Fibroblast of lung (primary cell): Measurements from ENCODE around the gene CAMK1D. TPM values are rescaled to one million over a fixed set of nuclear protein-coding genes. Genes with fewer than 3 reads are reported as not detected.

Source experiments
- DNase-seq, 2 donors: peaks; one replicate each; pipeline versions ENCODE4 v3.0.0 to v3.0.0-alpha.2; 2010; ENCODE audit warnings: low read depth in 2 of 2
- H2AFZ ChIP-seq: 2 replicates; pipeline ENCODE4 v1.5.1; 2012; ENCODE audit warnings: low read length, control low read depth, inconsistent platforms
- H3K27ac ChIP-seq: 2 replicates; pipeline ENCODE4 v1.5.1; 2011; ENCODE audit warnings: low read length, control low read depth; ENCODE audit not compliant: insufficient read depth
- H3K27me3 ChIP-seq: 2 replicates; pipeline ENCODE4 v1.5.1; 2011; ENCODE audit warnings: mild to moderate bottlenecking, low read length; ENCODE audit not compliant: control insufficient read depth, insufficient read depth
- H3K36me3 ChIP-seq: 2 replicates; pipeline ENCODE4 v1.5.1; 2011; ENCODE audit warnings: low read length; ENCODE audit not compliant: control insufficient read depth, insufficient read depth
- H3K4me1 ChIP-seq: 2 replicates; pipeline ENCODE4 v1.5.1; 2011; ENCODE audit warnings: low read length; ENCODE audit not compliant: control insufficient read depth, insufficient read depth; ENCODE audit errors: extremely low read depth
- H3K4me2 ChIP-seq: 2 replicates; pipeline ENCODE4 v1.5.1; 2011; ENCODE audit warnings: low read length, control low read depth; ENCODE audit not compliant: insufficient read depth; ENCODE audit errors: extremely low read depth
- H3K4me3 ChIP-seq, 4 experiments: fragments of 200-600 bp in 1 of 4; sonication (generic) in 1 of 4; replicated peaks in 1 of 4; 2 replicates each; pipeline ENCODE4 v1.5.1; 2011 to 2016; ENCODE audit warnings: low read length in 4 of 4, low read depth in 3 of 4, mild to moderate bottlenecking in 3 of 4, control low read depth in 2 of 4, inconsistent platforms in 1 of 4, mixed read lengths in 1 of 4; ENCODE audit not compliant: insufficient read depth in 1 of 4; ENCODE audit errors: control extremely low read depth in 1 of 4
- H3K79me2 ChIP-seq: 2 replicates; pipeline ENCODE4 v1.5.1; 2012; ENCODE audit warnings: mild to moderate bottlenecking, low read length, inconsistent platforms; ENCODE audit not compliant: control insufficient read depth, insufficient read depth
- H3K9ac ChIP-seq: 2 replicates; pipeline ENCODE4 v1.5.1; 2011; ENCODE audit warnings: mild to moderate bottlenecking, low read length, control low read depth; ENCODE audit not compliant: insufficient read depth
- H3K9me3 ChIP-seq: 2 replicates; pipeline ENCODE4 v1.5.1; 2012; ENCODE audit warnings: low read depth, low read length; ENCODE audit not compliant: control insufficient read depth, insufficient read depth
- H4K20me1 ChIP-seq: 2 replicates; pipeline ENCODE4 v1.5.1; 2011; ENCODE audit warnings: low read length; ENCODE audit not compliant: control insufficient read depth, insufficient read depth; ENCODE audit errors: extremely low read depth
- EZH2 ChIP-seq: IDR thresholded peaks from 2 replicates; pipeline ENCODE4 v1.5.1; 2012; ENCODE audit warnings: low read length, control low read depth, mild to moderate bottlenecking; ENCODE audit errors: missing control alignments
- polyA plus RNA-seq, 2 donors: library from polyadenylated mRNA; depleted of rRNA in 1 of 2; stranded (reverse) in 1 of 2; unstranded in 1 of 2; fragments of >200 nt; gene quantifications; 2 replicates each; pipeline ENCODE4 v1.2.1, GENCODE V29; 2011 to 2012; ENCODE audit warnings: missing spikeins in 1 of 2
- total RNA-seq: library from RNA; depleted of rRNA; stranded (reverse); fragments of >200 nt; gene quantifications from 2 replicates; pipeline ENCODE4 v1.2.1, GENCODE V29; 2014
- TF ChIP-seq, protein P1 (sequence below), 2 donors: IDR thresholded peaks in 1 of 2; conservative IDR thresholded peaks in 1 of 2; 1 replicate in 1 of 2; 2 replicates in 1 of 2; pipeline ENCODE4 v1.5.1; 2011 to 2012; ENCODE audit warnings: low read length in 2 of 2, control low read depth in 1 of 2, inconsistent platforms in 1 of 2, low read depth in 1 of 2, mild to moderate bottlenecking in 1 of 2

CAMK1D gene
- total and polyA plus RNA-seq, 2 donors (not counting 1 experiment from before 2014, with no cell fraction given) = 2.3 TPM

DNA sequence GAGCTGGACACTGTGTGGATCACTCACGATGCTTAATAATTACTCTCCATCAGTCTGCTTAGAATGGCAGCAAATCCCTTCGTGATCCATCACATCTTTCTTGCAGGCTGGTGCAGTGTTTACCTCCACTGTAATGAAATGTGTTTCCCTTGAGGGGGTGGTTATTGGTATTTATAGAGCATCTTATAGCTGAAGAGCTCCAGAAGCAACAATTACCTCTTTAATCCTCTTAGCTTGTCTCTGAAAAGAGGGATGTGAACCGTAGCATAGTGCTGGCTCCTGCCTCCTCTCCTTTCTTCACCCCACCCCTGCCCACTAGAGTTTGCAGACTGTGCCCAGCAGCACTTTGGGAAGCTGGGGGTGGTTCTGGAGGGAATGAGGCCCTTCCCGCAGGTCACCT, 132.6 kb downstream of the CAMK1D start:
- no peak overlapping the region for H3K27ac ChIP-seq
- H2AFZ ChIP-seq = no peak overlapping the region
- H3K79me2 ChIP-seq = no peaks in the 10 kb centered on the region
- no peaks in the 10 kb centered on the region for H3K36me3 ChIP-seq
- no peak overlapping the region for H3K9ac ChIP-seq
- no peak for DNase-seq
- no peaks in the 10 kb centered on the region for H3K4me1 ChIP-seq
- H3K27me3 ChIP-seq = no peaks in the 10 kb centered on the region
- no peaks in the 10 kb centered on the region for H4K20me1 ChIP-seq
- H3K4me3 ChIP-seq = no peak overlapping the region
- TF ChIP-seq EZH2 = no peak
- TF ChIP-seq, protein P1, sequence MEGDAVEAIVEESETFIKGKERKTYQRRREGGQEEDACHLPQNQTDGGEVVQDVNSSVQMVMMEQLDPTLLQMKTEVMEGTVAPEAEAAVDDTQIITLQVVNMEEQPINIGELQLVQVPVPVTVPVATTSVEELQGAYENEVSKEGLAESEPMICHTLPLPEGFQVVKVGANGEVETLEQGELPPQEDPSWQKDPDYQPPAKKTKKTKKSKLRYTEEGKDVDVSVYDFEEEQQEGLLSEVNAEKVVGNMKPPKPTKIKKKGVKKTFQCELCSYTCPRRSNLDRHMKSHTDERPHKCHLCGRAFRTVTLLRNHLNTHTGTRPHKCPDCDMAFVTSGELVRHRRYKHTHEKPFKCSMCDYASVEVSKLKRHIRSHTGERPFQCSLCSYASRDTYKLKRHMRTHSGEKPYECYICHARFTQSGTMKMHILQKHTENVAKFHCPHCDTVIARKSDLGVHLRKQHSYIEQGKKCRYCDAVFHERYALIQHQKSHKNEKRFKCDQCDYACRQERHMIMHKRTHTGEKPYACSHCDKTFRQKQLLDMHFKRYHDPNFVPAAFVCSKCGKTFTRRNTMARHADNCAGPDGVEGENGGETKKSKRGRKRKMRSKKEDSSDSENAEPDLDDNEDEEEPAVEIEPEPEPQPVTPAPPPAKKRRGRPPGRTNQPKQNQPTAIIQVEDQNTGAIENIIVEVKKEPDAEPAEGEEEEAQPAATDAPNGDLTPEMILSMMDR (conservative IDR thresholded peaks at IDR 0.05 in 1 of 2, IDR thresholded peaks at IDR 0.05 in 1 of 2; ENCODE audit: low read depth in 1 of 2, low read length in 2 of 2) = no peak
- no peak overlapping the region for H3K4me2 ChIP-seq
- H3K9me3 ChIP-seq = no peaks in the 10 kb centered on the region

- no peaks in the 10 kb centered on the region for H3K79me2 ChIP-seq
- no peaks in the 10 kb centered on the region for H3K27me3 ChIP-seq
- TF ChIP-seq, protein P1 (conservative IDR thresholded peaks at IDR 0.05 in 1 of 2, IDR thresholded peaks at IDR 0.05 in 1 of 2; ENCODE audit: low read depth in 1 of 2, low read length in 2 of 2) = no peak
- TF ChIP-seq EZH2 = no peak
- H3K36me3 ChIP-seq = no peaks in the 10 kb centered on the region
- H3K4me3 ChIP-seq = no peak overlapping the region
- H3K27ac ChIP-seq = no peak overlapping the region
- H3K9ac ChIP-seq = no peak overlapping the region
- H3K4me2 ChIP-seq = no peak overlapping the region
- H3K9me3 ChIP-seq = no peaks in the 10 kb centered on the region
- DNase-seq = no peak
- no peaks in the 10 kb centered on the region for H4K20me1 ChIP-seq
- no peaks in the 10 kb centered on the region for H3K4me1 ChIP-seq
- no peak overlapping the region for H2AFZ ChIP-seq
Measured at GRCh38 chr10:12482587-12482986, 133.2 kb downstream of the CAMK1D start.

DNA sequence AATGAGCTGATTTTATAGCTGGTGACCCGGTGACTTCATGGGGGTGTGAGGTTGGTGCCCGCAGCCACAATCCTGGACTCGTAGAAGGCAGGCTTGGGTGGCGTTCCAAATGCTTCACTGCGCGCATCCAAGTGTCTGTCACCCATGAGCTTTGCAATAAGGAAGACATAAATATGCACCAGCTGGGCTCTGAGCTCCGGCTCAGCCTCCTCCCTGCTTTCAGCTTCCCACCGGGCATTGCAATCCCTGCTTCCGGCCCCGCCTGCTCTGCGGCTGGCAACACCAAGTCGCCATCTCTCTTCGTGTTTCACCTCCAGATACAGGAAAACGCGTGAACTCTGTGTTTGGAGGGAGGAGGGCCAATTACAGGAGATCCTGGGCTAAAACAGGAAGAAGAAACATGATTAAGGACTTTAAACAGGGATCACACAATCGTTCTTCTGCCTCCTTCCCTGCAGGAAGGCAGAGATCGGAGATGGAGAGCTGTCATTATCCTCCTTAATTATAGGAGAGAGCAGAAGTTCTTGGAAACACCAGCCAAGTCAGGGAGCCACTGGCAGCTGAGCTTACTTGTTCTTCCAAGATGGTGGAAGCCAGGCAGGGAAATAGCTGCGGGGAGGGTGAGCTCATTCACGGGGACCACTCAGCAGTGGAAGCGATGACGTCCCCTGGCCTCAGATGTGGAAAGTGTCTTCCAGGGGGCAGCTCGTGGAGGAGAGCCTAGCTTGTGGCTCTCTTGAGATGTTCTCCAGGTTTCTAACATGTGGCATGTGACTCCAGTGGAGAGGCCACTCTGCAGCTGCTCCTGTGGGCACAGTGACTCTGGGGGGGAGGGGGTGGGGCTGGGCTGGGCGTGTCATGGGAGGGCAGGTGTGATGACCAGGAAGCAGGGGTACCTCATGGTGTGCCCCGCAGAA, 134.9 kb downstream of the CAMK1D start:
- Histone ChIP-seq H3K79me2 (no peaks in the 10 kb centered on the region), H3K36me3 (no peaks in the 10 kb centered on the region), H3K27ac (no peak overlapping the region), H2AFZ (peak overlapping the region; percentile 20), H4K20me1 (no peaks in the 10 kb centered on the region), H3K4me3 (no peak overlapping the region), H3K4me1 (no peaks in the 10 kb centered on the region), H3K27me3 (no peaks in the 10 kb centered on the region), H3K9me3 (no peaks in the 10 kb centered on the region), H3K4me2 (no peak overlapping the region), H3K9ac (no peak overlapping the region)
- no peak for DNase-seq
- TF ChIP-seq, protein P1 (conservative IDR thresholded peaks at IDR 0.05 in 1 of 2, IDR thresholded peaks at IDR 0.05 in 1 of 2; ENCODE audit: low read depth in 1 of 2, low read length in 2 of 2) = no peak
- no peak for TF ChIP-seq EZH2
